Raji (cell line): ENCODE measurements around the gene VWA8.
A peak's percentile ranks its signal among the peaks of the same experiment; 100 is the strongest.

Source experiments
- POLR2A ChIP-seq: IDR thresholded peaks from 2 replicates; pipeline ENCODE4 v1.6.1; 2011; ENCODE audit warnings: low read depth, low read length, control low read depth; ENCODE audit not compliant: insufficient read depth

VWA8 gene

GRCh38 chr13:41568143-41568971 lies 392.6 kb downstream of the VWA8 start:
- TF ChIP-seq POLR2A, result no peak

GRCh38 chr13:41567363-41567762 lies 393.5 kb downstream of the VWA8 start:
- no peak for TF ChIP-seq POLR2A

GRCh38 chr13:41565846-41566245 lies 395.1 kb downstream of the VWA8 start:
- TF ChIP-seq POLR2A, result no peak

GRCh38 chr13:41565216-41565615 lies 395.7 kb downstream of the VWA8 start:
- TF ChIP-seq POLR2A, result no peak

- no peak for TF ChIP-seq POLR2A
Measured at GRCh38 chr13:41563984-41564365, 396.9 kb downstream of the VWA8 start.

- TF ChIP-seq POLR2A, result no peak
Measured at GRCh38 chr13:41563341-41563983, 397.4 kb downstream of the VWA8 start.

GRCh38 chr13:41562541-41563178 lies 398.2 kb downstream of the VWA8 start:
- no peak for TF ChIP-seq POLR2A

- TF ChIP-seq POLR2A, result no peak
Measured at GRCh38 chr13:41562083-41562482, 398.8 kb downstream of the VWA8 start.

- TF ChIP-seq POLR2A, result no peak
Measured at GRCh38 chr13:41561170-41561569, 399.7 kb downstream of the VWA8 start.

GRCh38 chr13:41558781-41559560 lies 401.9 kb downstream of the VWA8 start:
- no peak for TF ChIP-seq POLR2A

GRCh38 chr13:41557719-41558118 lies 403.2 kb downstream of the VWA8 start:
- TF ChIP-seq POLR2A, result no peak

- TF ChIP-seq POLR2A, result no peak; the same call in 1 of the 2 replicates
Measured at GRCh38 chr13:41554626-41555386, 406.1 kb downstream of the VWA8 start.

- TF ChIP-seq POLR2A, result peak; percentile 13; the same call in 1 of the 2 replicates
Measured at GRCh38 chr13:41554180-41554579, 406.7 kb downstream of the VWA8 start.

GRCh38 chr13:41552031-41552430 lies 408.9 kb downstream of the VWA8 start:
- no peak for TF ChIP-seq POLR2A
